Tibial nerve (tissue), 4 donors: ENCODE measurements around the gene ZNF688. TPM values are rescaled to one million over a fixed set of nuclear protein-coding genes. Genes with fewer than 3 reads are reported as not detected.

Source experiments
- DNase-seq, 2 donors: peaks; one replicate each; pipeline ENCODE4 v3.0.0-alpha.2; 2019; ENCODE audit warnings: low spot score in 2 of 2
- H3K27ac ChIP-seq, 4 donors: fragments of 200-600 bp; sonication (generic) in 3 of 4; one replicate each; pipeline ENCODE4 v1.5.1; 2017 to 2019; ENCODE audit warnings: mild to moderate bottlenecking in 1 of 4
- H3K27me3 ChIP-seq, 2 donors: fragments of 200-600 bp; sonication (generic) in 1 of 2; one replicate each; pipeline versions ENCODE4 v1.5.1 to v1.6.0; 2017 to 2019
- H3K36me3 ChIP-seq, 3 donors: fragments of 200-600 bp; sonication (generic); one replicate each; pipeline ENCODE4 v1.5.1; 2018 to 2019
- H3K4me1 ChIP-seq, 4 donors: fragments of 200-600 bp; sonication (generic) in 3 of 4; one replicate each; pipeline ENCODE4 v1.5.1; 2017 to 2019
- H3K4me3 ChIP-seq, 4 donors: fragments of 200-600 bp; sonication (generic) in 3 of 4; one replicate each; pipeline ENCODE4 v1.5.1; 2017 to 2019; ENCODE audit warnings: mild to moderate bottlenecking in 1 of 4, moderate library complexity in 1 of 4
- H3K9me3 ChIP-seq, 4 donors: fragments of 200-600 bp; sonication (generic) in 3 of 4; one replicate each; pipeline ENCODE4 v1.5.1; 2017 to 2019
- EP300 ChIP-seq, 2 donors: sonication (generic); formaldehyde crosslinking; IDR thresholded peaks; one replicate each; pipeline ENCODE4 v1.6.1; 2017; ENCODE audit warnings: antibody characterized with exemption in 2 of 2, mild to moderate bottlenecking in 1 of 2
- POLR2A ChIP-seq, 2 donors: fragments of 450-650 bp; IDR thresholded peaks; one replicate each; pipeline ENCODE4 v1.6.1; 2017; ENCODE audit warnings: antibody characterized with exemption in 2 of 2, mild to moderate bottlenecking in 2 of 2, moderate library complexity in 2 of 2
- WGBS, 2 donors: methylation state at CpG; one replicate each; pipeline ENCODE4 v1.1.5; 2018; 5-methylcytosine and 5-hydroxymethylcytosine counted together
- total RNA-seq, 4 donors: library from RNA; depleted of rRNA; stranded (reverse); fragments of >200 nt; gene quantifications; one replicate each; pipeline ENCODE4 v1.1.0, GENCODE V29; 2016
- TF ChIP-seq, protein P1 (sequence below), 5 experiments: fragments of 200-600 bp in 3 of 5; fragments of 450-650 bp in 2 of 5; sonication (generic) in 3 of 5; IDR thresholded peaks; one replicate each; pipeline ENCODE4 v1.5.1; 2016 to 2019; ENCODE audit warnings: antibody characterized with exemption in 5 of 5, mild to moderate bottlenecking in 3 of 5, moderate library complexity in 2 of 5

Gene ZNF688
- total RNA-seq = 10 to 100 TPM; 15.7 to 28.6 (median 22.9) TPM

DNA sequence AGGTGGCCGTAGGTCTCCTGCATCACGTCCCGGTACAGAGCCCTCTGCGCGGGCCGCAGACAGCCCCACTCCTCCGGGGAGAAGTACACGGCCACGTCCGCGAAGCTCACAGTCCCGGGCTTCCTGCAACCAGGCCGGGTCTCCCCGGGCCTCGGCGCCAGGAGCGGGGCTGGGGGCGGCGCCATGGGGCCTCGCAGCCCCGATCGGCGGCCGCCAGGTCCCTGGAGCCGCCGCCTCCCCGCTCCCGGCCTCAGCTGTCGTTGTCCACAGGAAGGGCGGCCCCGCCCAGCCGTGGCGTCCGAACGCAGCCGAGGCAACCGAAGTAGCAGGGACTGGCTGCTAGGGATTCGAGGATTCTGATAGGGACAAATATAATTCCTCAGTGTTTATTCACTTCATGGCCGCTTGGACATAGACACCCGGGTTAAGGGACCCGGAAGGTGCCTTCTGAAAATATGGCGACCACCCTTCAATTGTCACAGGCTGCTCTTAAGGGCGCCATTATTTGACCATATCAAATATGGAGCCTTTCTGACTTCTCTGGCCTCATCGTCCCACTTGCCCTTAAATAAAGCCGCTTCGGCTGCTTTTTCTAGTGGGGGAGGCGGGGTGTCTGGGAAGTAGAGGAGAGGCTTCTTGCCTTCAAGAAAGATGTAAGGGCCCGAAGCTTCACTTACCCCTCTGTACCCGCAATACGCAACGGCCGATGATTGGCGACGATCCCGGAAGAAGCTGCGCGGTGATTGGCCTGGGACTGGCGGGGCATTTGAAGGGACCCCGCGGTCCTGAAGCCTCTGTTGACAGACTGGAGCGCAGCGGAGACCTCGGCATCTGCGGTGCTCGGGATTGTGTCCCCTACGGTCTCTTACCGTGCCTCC is at the start of gene ZNF688:
Gene ZNF688, minus strand, starts transcription at position 270 of the 878 bp plus-strand sequence. Its CDS starts 85 bp downstream, at position 185.
- Histone ChIP-seq H3K27me3 (no peaks in the 10 kb centered on the region), H3K36me3 (peaks cover 0 to 3% (median 0%) of the 10 kb centered on the region in 3 donors), H3K4me3 (peak within 1 kb of the TSS; percentile 63 to 96 (median 81)), H3K9me3 (no peaks in the 10 kb centered on the region), H3K4me1 (peaks cover 0 to 26% (median 19%) of the 10 kb centered on the region in 4 donors), H3K27ac (peak within 1 kb of the TSS; percentile 93 to 100 (median 95))
- TF ChIP-seq POLR2A (IDR thresholded peaks at IDR 0.05) (peak; percentile 25 to 68), EP300 (IDR thresholded peaks at IDR 0.05) (peak; percentile 81 to 96)
- TF ChIP-seq, protein P1, sequence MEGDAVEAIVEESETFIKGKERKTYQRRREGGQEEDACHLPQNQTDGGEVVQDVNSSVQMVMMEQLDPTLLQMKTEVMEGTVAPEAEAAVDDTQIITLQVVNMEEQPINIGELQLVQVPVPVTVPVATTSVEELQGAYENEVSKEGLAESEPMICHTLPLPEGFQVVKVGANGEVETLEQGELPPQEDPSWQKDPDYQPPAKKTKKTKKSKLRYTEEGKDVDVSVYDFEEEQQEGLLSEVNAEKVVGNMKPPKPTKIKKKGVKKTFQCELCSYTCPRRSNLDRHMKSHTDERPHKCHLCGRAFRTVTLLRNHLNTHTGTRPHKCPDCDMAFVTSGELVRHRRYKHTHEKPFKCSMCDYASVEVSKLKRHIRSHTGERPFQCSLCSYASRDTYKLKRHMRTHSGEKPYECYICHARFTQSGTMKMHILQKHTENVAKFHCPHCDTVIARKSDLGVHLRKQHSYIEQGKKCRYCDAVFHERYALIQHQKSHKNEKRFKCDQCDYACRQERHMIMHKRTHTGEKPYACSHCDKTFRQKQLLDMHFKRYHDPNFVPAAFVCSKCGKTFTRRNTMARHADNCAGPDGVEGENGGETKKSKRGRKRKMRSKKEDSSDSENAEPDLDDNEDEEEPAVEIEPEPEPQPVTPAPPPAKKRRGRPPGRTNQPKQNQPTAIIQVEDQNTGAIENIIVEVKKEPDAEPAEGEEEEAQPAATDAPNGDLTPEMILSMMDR (IDR thresholded peaks at IDR 0.05) = peak in 2 of 5 experiments; percentile 36 to 44
- 1% methylated on average over 37 to 45 of the region's 67 CpGs for WGBS, 2 donors
- peak; percentile 91 to 97 for DNase-seq

DNA sequence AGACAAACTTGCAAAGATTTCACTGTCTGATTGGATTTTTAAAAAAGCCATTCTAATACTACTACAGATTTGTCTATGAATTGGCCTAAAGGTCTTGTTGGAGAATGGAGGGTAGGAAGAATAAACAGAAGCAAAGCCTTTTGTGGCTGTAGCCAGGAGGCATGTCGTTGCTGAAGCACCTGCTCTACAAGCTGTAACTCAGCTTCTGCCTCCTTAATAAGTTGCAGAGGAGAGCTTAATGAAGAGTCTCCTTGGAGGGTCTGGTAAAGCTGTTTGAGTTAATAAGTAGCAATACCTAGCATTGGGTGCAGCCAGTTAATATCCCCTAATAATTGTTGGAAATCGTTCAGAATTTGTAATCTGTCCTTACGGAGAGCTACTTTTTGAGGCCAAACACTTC is 48.7 kb upstream of the ZNF688 start:
- H3K27me3 ChIP-seq = no peaks in the 10 kb centered on the region
- TF ChIP-seq, protein P1 (IDR thresholded peaks at IDR 0.05) = no peak
- TF ChIP-seq POLR2A (IDR thresholded peaks at IDR 0.05) (no peak), EP300 (IDR thresholded peaks at IDR 0.05) (no peak)
- WGBS, 2 donors = 35 to 53% methylated on average over 3 of the region's 3 CpGs

DNA sequence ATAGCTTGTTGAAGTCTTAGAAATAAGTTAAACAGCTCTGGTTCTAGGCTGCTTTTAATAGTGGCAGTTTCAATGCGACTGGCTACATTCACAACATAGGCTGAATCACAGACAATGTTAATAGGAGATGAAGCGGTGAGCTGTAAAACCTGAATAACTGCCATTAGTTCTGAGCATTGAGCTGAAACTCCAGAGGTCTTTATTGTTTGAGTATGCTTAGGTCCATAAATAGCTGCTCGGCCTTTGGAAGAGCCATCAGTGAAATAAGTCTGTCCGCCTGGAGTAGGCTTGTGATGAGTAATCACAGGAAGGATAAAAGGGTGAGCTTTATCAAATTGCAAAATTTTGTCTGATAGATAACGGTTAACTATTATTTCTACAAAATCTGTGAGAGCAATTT is 48.1 kb upstream of the ZNF688 start:
- Histone ChIP-seq H3K27me3 (no peaks in the 10 kb centered on the region), H3K36me3 (no peaks in the 10 kb centered on the region), H3K9me3 (no peaks in the 10 kb centered on the region), H3K4me1 (no peaks in the 10 kb centered on the region), H3K4me3 (no peak overlapping the region), H3K27ac (no peak overlapping the region)
- TF ChIP-seq, protein P1 (IDR thresholded peaks at IDR 0.05) = no peak
- no peak for TF ChIP-seq POLR2A (IDR thresholded peaks at IDR 0.05)
- no peak for TF ChIP-seq EP300 (IDR thresholded peaks at IDR 0.05)
- WGBS, 2 donors = 70 to 80% methylated on average over 5 of the region's 5 CpGs
- DNase-seq = no peak

More for the DNA sequence above, 48.7 kb upstream of the ZNF688 start:
- no peak for DNase-seq
- Histone ChIP-seq H3K36me3 (no peaks in the 10 kb centered on the region), H3K4me3 (no peak overlapping the region), H3K27ac (no peak overlapping the region), H3K9me3 (no peaks in the 10 kb centered on the region), H3K4me1 (no peaks in the 10 kb centered on the region)

DNA sequence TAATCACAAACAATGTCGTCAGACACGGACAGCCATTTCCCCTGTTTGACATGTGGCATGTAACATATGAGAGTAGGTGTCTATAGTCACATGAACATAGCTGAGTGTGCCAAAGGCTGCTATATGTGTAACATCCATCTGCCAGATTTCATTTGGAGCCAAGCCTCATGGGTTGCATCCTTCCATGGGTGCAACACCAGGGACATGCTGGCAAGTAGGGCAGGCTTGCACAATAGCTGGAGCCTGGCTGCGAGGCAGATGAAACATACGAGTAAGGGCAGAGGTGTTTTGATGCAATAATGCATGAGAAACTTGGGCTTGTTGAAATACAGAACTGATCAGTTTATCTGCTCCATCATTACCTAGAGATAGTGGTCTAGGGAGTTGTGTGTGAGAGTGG is 47.7 kb upstream of the ZNF688 start:
- WGBS, 2 donors = 67 to 77% methylated on average over 4 of the region's 4 CpGs
- TF ChIP-seq, protein P1 (IDR thresholded peaks at IDR 0.05) = no peak
- no peak for TF ChIP-seq POLR2A (IDR thresholded peaks at IDR 0.05)
- TF ChIP-seq EP300 (IDR thresholded peaks at IDR 0.05) = no peak
- no peak for DNase-seq
- H3K4me1 ChIP-seq = no peaks in the 10 kb centered on the region
- H3K27ac ChIP-seq = no peak overlapping the region
- H3K27me3 ChIP-seq = no peaks in the 10 kb centered on the region
- H3K36me3 ChIP-seq = no peaks in the 10 kb centered on the region
- no peak overlapping the region for H3K4me3 ChIP-seq
- no peaks in the 10 kb centered on the region for H3K9me3 ChIP-seq
